Stimulated activated CD8-positive, alpha-beta memory T cell treated with anti-CD3 and anti-CD28 coated beads, Interleukin-7, amount 100 ng/mL, for 4 hours (primary cell): Measurements from ENCODE around the gene CEMIP.
"Not testable (repeated sequence)": the region's sequence is repeated elsewhere in the genome, so short reads cannot be mapped to it uniquely, and the experiment has no call there.

Experiments used
- DNase-seq, 2 donors: peaks; one replicate each; pipeline ENCODE4 v3.0.0-alpha.2; 2020; ENCODE audit warnings: low read depth in 2 of 2

CEMIP gene

GRCh38 chr15:80953953-80954778 is 175.0 kb downstream of the CEMIP start:
- no peak for DNase-seq

GRCh38 chr15:80955571-80956452 is 176.6 kb downstream of the CEMIP start:
- peak; percentile 43 to 45 for DNase-seq

- no peak for DNase-seq
These were observed 178.4 kb downstream of the CEMIP start for GRCh38 chr15:80957556-80957955.

- no peak for DNase-seq
These were observed 178.8 kb downstream of the CEMIP start for GRCh38 chr15:80957976-80958375.

- DNase-seq, result no peak
These were observed 179.8 kb downstream of the CEMIP start for GRCh38 chr15:80958818-80959495.

GRCh38 chr15:80965454-80965853 is 186.3 kb downstream of the CEMIP start:
- DNase-seq, result not testable (repeated sequence)

- no peak for DNase-seq
These were observed 187.4 kb downstream of the CEMIP start for GRCh38 chr15:80966431-80967197.

GRCh38 chr15:80967451-80967850 is 188.3 kb downstream of the CEMIP start:
- no peak for DNase-seq

- DNase-seq, result no peak
These were observed 188.9 kb downstream of the CEMIP start for GRCh38 chr15:80967991-80968510.

GRCh38 chr15:80969316-80969715 is 190.1 kb downstream of the CEMIP start:
- no peak for DNase-seq

- peak in 1 of 2 donors; percentile 25 for DNase-seq
These were observed 191.0 kb downstream of the CEMIP start for GRCh38 chr15:80970018-80970657.

- DNase-seq, result no peak
These were observed 191.5 kb downstream of the CEMIP start for GRCh38 chr15:80970658-80971057.

GRCh38 chr15:80971143-80971542 is 192.0 kb downstream of the CEMIP start:
- DNase-seq, result no peak

GRCh38 chr15:80972276-80972675 is 193.1 kb downstream of the CEMIP start:
- DNase-seq, result no peak

GRCh38 chr15:80974914-80975313 is 195.7 kb downstream of the CEMIP start:
- no peak for DNase-seq

GRCh38 chr15:80976851-80977250 is 197.7 kb downstream of the CEMIP start:
- no peak for DNase-seq

- DNase-seq, result no peak
These were observed 198.5 kb downstream of the CEMIP start for GRCh38 chr15:80977627-80978036.

- DNase-seq, result no peak
These were observed 199.6 kb downstream of the CEMIP start for GRCh38 chr15:80978685-80979329.

GRCh38 chr15:80979538-80980200 is 200.5 kb downstream of the CEMIP start:
- DNase-seq, result no peak

- DNase-seq, result no peak
These were observed 203.0 kb downstream of the CEMIP start for GRCh38 chr15:80982205-80982604.
